GM12892 (cell line): ENCODE measurements around the gene PLCH1.

Experiments used
- POLR2A ChIP-seq: IDR thresholded peaks from 2 replicates; pipeline ENCODE4 v1.6.1; 2011; ENCODE audit warnings: low read depth, low read length, control low read depth
- POLR2AphosphoS5 ChIP-seq: IDR thresholded peaks from 2 replicates; pipeline ENCODE4 v1.6.1; 2011; ENCODE audit warnings: low read depth, low read length, control low read depth
- TAF1 ChIP-seq: IDR thresholded peaks from 2 replicates; pipeline ENCODE4 v1.6.1; 2011; ENCODE audit warnings: low read depth, mild to moderate bottlenecking, control low read depth, low read length, borderline replicate concordance

DNA sequence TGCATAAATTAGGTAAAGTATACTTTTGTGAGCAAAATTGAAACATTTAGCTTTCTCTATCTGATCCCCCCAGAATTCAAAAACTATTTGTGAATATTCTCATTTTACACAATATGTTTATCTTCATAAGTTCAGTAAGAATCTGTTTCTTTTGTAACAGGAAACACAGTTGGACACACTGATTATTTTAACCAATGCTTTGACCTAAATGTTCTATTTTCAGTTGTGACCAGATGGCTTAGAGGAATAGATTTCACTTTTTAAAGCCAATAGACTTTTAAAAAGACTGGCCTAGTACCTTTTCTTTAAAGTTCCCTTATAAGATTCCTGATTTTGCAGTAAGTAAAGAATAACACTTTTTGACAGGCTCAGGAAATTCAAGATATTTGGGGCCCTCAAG is 377.4 kb downstream of the PLCH1 start:
- no peak for TF ChIP-seq POLR2A
- no peak for TF ChIP-seq POLR2AphosphoS5
- TF ChIP-seq TAF1 = no peak
